Glomerular visceral epithelial cell (primary cell): ENCODE results near the gene POP4.
"Not testable (repeated sequence)": the region's sequence is repeated elsewhere in the genome, so short reads cannot be mapped to it uniquely, and the experiment has no call there.

Source experiments
- DNase-seq: peaks from one replicate; pipeline ENCODE4 v3.0.0-alpha.2; 2016; ENCODE audit errors: extremely low spot score

Gene POP4

GRCh38 chr19:29610574-29611271, 4.6 kb downstream of the POP4 start:
- peak; percentile 78 for DNase-seq

GRCh38 chr19:29612121-29612520, 6.0 kb downstream of the POP4 start:
- DNase-seq, result no peak

GRCh38 chr19:29612801-29613595, 6.9 kb downstream of the POP4 start:
- no peak for DNase-seq

GRCh38 chr19:29614046-29614445, 8.0 kb downstream of the POP4 start:
- no peak for DNase-seq

GRCh38 chr19:29614780-29615179, 8.7 kb downstream of the POP4 start:
- no peak for DNase-seq

GRCh38 chr19:29615891-29616425, 9.9 kb downstream of the POP4 start:
- no peak for DNase-seq

- DNase-seq, result no peak
Observed at GRCh38 chr19:29616541-29616940, 10.5 kb downstream of the POP4 start.

- no peak for DNase-seq
Observed at GRCh38 chr19:29617366-29618266, 11.5 kb downstream of the POP4 start.

- DNase-seq, result no peak
Observed at GRCh38 chr19:29618434-29618833, 12.4 kb downstream of the POP4 start.

GRCh38 chr19:29618871-29619270, 12.8 kb downstream of the POP4 start:
- DNase-seq, result no peak

GRCh38 chr19:29620931-29621351, 14.9 kb downstream of the POP4 start:
- no peak for DNase-seq

GRCh38 chr19:29622166-29623070, 16.3 kb downstream of the POP4 start:
- peak; percentile 13 for DNase-seq

GRCh38 chr19:29623726-29624488, 17.8 kb downstream of the POP4 start:
- DNase-seq, result no peak

GRCh38 chr19:29624489-29625185, 18.6 kb downstream of the POP4 start:
- no peak for DNase-seq

- no peak for DNase-seq
Observed at GRCh38 chr19:29625186-29625651, 19.1 kb downstream of the POP4 start.

GRCh38 chr19:29626386-29626785, 20.3 kb downstream of the POP4 start:
- no peak for DNase-seq

GRCh38 chr19:29626832-29627231, 20.7 kb downstream of the POP4 start:
- DNase-seq, result not testable (repeated sequence)

GRCh38 chr19:29628661-29629385, 22.7 kb downstream of the POP4 start:
- DNase-seq, result no peak
